HUDEP-2 (cell line): ENCODE measurements around the gene ZNF474.

ENCODE experiments used
- DNase-seq, 76 experiments: peaks; one replicate each; lab custom pipeline; 2025; ENCODE audit not compliant: unreplicated experiment in 76 of 76; lab: John Stamatoyannopoulos, UW

The ZNF474 gene

DNA sequence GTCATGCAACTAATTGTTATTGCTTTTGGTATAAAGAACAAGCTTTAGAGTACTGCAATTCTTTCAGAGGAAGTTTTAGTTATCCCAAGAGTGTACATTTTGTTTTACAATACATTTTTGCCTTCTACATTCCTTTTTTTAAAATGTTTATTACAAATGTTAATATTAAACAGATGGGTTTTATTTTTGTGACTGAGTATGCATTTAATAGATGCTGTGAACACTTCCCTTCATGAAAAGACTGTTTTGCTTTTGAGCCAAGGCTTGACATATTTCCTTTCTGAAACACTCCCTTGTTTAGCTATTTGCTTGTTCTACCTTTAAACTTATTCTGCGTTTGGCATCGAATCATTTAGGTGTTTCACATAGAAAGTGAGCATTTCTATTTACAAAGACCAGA lies 14.8 kb upstream of the ZNF474 start:
- no peak for DNase-seq

DNA sequence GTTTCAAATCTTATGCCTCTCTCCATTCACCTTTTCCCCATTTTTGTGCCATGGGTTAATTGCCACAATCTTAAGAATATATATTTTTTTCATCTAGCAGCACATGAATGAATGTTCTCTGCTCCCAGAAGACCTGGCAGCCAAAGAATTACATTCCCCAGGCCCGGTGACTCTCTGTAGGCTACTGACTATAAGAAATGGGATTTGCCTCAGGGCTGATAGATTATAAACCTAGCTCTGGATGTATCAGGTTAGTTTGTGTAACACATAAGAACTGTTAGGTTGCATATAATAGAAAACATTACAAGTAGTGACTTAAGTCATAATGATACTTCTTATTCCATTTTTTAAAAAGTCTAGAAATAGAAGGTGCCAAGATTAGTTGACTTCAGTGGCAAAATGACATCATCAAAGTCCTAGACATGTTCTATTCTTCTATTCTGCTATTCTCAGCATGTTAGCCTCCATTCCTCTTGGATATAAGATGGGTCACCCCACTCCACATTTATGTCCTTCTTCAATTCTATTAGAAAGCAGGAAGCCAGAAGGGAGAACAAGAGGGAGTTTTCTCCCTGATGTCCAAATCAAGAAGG lies 10.9 kb upstream of the ZNF474 start:
- DNase-seq: no peak

GRCh38 chr5:122119205-122119604 lies 10.1 kb upstream of the ZNF474 start:
- DNase-seq: no peak

- no peak for DNase-seq
Measured at GRCh38 chr5:122120493-122120892, 8.9 kb upstream of the ZNF474 start.

DNA sequence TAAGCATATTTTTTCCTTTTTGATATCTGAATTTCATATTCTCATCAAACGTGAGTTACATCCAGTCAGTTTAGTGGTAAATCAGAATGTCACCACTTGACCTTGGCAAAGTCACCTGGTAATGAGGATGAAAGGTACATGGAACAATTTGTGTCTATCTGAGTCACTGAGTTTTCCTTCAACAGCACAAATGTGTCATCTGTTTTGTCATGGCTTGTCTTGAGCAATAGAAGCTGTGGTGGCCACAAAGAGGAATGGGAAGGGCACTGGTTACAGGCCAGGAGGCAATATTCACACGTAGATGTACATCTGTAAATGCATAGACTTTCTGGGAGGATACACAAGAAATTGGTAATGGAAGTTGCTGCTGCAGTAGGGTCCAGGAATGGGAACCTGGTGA lies 8.4 kb upstream of the ZNF474 start:
- no peak for DNase-seq

GRCh38 chr5:122121479-122122465 lies 7.6 kb upstream of the ZNF474 start:
- no peak for DNase-seq

GRCh38 chr5:122124766-122125165 lies 4.6 kb upstream of the ZNF474 start:
- DNase-seq: no peak

DNA sequence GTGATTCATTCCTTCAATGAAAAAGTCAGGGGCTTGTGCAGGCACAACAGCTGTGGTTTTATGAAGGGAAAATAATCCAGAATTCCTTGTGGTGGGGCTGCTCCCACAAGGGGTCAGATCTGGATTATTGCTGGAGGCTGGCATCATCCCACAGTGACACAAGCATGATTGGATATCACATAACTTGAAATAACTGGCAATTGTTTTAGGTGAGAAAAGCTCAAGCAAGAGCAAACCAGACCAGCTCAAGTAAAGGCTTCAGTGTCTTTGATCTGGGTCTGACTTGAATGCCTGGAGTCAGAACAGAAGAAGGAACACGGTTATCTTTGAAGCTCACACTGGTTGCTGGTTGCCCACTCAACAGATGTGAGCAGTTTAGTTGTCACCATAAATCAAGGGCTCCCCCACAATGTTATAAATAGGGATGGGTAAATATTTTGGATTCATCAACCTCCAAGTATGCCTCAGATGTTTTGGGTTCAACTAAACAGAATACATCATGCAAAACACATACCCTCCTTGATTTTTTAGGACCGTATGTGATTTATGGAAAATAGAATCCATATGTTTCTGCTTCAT lies 3.1 kb upstream of the ZNF474 start:
- no peak for DNase-seq

GRCh38 chr5:122126756-122127321 lies 2.5 kb upstream of the ZNF474 start:
- no peak for DNase-seq

DNA sequence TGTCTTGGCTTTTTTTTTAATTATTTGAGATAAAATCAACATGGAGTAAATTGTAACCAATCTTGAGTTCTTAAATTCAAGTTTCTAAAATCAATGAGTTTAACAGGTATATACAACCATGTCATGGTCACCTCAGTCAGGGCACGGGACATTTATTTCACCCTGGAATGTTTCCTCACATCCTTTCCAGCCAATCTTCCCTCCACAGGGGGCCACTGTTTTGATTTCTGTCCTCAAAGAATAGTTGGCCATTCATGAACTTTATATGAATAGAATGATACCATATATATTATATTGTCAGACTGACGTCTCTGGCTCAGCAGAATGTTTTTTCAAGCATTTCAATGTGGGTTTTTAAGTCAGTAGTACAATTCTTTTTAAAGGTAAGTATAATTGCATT lies 806 bp downstream of the ZNF474 start:
- no peak for DNase-seq

- DNase-seq: no peak
Measured at GRCh38 chr5:122137702-122138101, 8.4 kb downstream of the ZNF474 start.

GRCh38 chr5:122138356-122138755 lies 9.0 kb downstream of the ZNF474 start:
- DNase-seq: no peak

DNA sequence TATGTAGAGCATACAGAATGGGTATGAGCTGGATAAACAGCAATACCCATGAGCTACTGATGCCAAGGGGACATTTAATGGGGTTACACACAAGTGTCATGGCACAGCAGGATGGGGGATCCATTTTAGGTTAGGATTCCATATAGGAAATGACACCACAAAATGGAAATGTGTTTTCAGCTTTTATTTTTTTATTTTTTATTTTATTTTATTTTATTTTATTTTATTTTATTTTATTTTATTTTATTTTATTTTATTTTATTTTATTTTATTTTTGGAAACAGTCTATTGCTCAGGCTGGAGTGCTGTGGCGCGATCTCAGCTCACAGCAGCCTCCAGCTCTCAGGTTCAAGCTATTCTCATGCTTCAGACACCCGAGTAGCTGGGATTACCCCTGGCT lies 11.6 kb downstream of the ZNF474 start:
- no peak for DNase-seq

- no peak for DNase-seq
Measured at GRCh38 chr5:122141751-122142150, 12.4 kb downstream of the ZNF474 start.

GRCh38 chr5:122142480-122143164 lies 13.3 kb downstream of the ZNF474 start:
- DNase-seq: no peak

DNA sequence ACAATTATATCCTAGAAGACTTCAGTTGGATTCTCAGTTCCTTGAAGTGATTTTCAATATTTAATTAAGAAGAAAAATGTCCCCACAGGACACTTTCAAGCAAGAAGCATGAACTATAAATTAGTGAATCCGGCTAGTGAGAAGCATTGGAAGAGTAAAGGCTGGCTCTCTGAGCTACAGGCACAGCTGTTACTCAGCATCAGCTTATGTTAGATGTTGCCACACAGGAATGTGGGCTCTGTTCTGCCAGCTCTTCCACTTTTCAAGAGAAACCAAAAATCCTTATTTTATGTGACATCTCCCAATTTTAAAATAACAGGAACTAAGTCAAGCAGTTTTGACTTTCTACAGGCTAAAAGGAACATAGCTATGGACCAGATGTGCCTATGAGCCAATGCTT lies 14.9 kb downstream of the ZNF474 start:
- no peak for DNase-seq

GRCh38 chr5:122145906-122146305 lies 16.6 kb downstream of the ZNF474 start:
- no peak for DNase-seq

DNA sequence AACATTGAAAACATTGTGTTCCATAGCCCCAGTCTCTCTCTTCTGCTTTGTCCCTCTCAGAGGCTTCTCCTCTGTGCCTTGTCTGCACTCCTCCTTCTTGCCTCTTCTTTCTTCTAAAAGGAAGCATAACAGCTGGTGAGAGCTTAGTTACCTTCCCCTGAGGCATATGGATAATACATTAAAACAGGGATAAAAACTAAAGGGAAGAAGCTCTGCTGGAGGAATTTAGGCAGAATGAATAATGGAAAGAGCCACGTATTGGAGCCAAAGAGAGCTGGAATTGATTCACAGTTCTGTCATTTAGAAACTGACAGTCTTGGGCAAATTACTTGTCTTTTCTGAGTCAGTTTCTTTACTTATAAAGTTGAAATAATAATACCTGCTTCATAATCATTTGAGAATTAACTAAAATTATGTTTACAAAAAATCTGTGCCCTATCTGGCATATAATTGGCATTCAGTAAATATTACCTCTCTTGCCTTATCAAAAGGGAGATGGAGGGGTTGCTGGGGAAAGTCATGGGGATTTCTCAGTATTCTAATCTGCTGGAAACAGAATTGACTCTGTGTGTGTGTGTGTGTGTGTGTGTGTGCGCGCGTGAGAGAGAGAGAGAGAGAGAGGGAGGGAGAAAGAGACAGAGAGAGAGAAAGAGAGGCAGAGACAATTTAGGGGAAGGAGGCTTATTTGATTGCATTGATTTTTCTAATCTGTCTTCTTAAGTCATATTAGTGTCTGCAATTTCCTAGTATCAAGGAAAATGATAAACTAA lies 20.2 kb downstream of the ZNF474 start:
- peak in 5 of 76 experiments; percentile 7 to 36 (median 12) for DNase-seq

DNA sequence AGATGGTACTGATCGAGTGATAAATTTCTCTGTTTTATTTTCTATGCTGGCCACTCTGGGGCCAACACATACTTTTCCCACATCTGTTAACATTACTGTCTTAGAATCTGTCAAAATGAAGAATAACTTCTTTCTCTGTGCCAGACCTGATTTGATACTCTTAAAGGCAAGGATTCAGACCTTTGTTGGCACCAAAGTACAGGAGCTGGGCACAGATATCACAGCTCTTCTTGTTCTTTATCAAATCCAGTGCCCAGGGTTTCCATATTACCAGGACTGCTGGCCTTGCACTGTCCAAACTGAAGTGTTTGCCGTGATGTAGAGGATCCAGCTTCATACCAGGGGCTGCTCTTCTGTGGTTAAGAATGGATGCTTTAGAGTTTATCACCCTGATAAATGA lies 20.9 kb downstream of the ZNF474 start:
- no peak for DNase-seq

DNA sequence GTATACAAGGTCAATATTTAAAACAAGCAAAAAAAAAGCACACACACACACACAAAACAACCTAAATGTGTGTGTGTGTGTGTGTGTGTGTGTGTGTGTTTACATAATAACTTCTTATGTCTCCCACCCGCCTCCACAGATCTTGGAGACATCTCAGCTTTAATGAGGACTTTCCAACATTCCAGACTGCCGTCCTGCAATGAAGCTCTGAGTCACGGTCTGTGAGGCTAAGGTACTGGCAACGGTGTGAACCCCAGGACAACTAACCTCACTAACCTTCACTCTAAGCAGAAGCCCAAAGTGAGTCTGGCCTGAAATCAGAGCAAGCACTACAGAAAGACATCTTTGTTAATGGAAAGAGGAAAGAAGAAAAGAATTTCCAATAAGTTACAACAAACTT lies 22.3 kb downstream of the ZNF474 start:
- no peak for DNase-seq
